Amniotic epithelial cell (primary cell): ENCODE results near the gene CGB3.

Experiments used
- DNase-seq: peaks from one replicate; pipeline ENCODE4 v3.0.0-alpha.2; 2010; ENCODE audit warnings: low read depth

The CGB3 gene

GRCh38 chr19:48988286-48988685, 35.8 kb downstream of the CGB3 start:
- no peak for DNase-seq

GRCh38 chr19:48987323-48987722, 36.8 kb downstream of the CGB3 start:
- DNase-seq = no peak

GRCh38 chr19:48986211-48986610, 37.9 kb downstream of the CGB3 start:
- DNase-seq = no peak

- no peak for DNase-seq
Measured at GRCh38 chr19:48985711-48986110, 38.4 kb downstream of the CGB3 start.

GRCh38 chr19:48982280-48982679, 41.9 kb downstream of the CGB3 start:
- no peak for DNase-seq

- DNase-seq = no peak
Measured at GRCh38 chr19:48977061-48977460, 47.1 kb downstream of the CGB3 start.

- no peak for DNase-seq
Measured at GRCh38 chr19:48975947-48976847, 47.9 kb downstream of the CGB3 start.
